Neural progenitor cell (in vitro differentiated cells): ENCODE data around the gene ZNF282.

Experiments
- CTCF ChIP-seq: fragments of 200-600 bp; sonication (generic); IDR thresholded peaks from 2 replicates; pipeline ENCODE4 v1.5.1; 2017; ENCODE audit warnings: antibody characterized with exemption, mild to moderate bottlenecking
- EZH2 ChIP-seq: fragments of 200-600 bp; sonication (generic); IDR thresholded peaks from 2 replicates; pipeline ENCODE4 v1.6.1; 2017; ENCODE audit warnings: antibody characterized with exemption, mild to moderate bottlenecking, moderate library complexity

GRCh38 chr7:149156898-149157297 lies 38.4 kb upstream of the ZNF282 start:
- TF ChIP-seq EZH2 (no peak), CTCF (no peak)
